COLO668 (cell line): Measurements from ENCODE around the gene MYEOV.

Experiments
- DNase-seq: peaks from one replicate; lab custom pipeline; 2025; ENCODE audit not compliant: unreplicated experiment; lab: John Stamatoyannopoulos, UW

The MYEOV gene

DNA sequence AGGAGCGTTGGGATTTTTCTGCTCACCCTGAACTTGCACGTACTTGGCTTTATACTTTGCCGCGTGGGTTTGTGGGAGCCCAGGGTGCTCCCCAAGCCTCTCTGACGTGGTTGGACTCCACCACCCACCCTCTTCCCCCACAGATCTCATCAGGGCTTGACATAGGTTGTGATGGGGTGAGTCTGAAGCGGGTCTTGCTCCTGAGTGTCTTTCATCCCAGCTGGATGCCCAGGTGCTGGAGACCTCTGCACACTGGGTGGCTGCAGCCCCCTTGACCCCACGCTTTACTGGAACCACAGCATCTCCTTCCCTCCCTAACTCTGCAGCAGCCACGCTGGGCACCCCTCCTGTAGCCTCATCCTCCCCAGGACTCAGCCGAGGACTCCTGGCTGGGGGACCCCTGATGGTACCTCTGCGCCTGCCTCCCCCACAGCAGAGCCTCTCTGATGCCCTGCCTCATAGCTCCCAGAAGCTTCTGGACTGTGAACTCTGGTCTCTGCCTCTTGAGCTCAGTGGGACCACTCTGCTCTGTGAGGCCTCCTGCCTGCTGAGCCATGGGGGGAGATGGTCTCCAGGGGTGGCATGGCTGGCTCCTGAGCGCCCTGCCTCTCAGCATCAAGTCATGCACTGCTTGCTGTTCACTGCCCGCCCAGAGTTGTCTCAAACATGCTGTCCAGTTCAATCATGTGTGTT is 45.2 kb downstream of the MYEOV start:
- no peak for DNase-seq

DNA sequence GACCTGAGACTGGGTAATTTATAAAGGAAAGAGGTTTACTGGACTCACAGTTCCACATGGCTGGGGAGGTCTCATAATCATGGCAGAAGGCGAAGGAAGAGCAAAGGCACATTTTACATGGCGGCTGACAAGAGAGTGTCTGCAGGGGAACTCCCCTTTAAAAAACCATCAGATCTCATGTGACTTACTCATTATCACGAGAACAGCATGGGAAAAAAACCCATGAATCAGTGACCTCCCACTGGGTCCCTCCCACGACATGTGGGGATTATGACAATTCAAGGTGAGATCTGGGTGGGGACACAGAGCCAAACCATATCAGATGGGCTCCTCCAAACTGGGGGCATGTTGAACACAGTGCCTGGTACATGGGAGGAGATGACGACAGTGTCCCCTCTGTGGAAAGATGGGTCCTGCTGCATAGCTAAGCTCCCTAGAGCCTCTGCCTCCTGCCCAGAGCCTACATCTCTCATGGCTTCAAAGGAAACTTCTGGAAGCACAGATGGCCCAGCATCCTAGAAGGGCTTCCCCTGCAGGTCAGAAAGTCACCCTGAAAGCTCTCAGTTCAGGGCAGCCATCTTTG is 46.1 kb downstream of the MYEOV start:
- DNase-seq, result no peak

DNA sequence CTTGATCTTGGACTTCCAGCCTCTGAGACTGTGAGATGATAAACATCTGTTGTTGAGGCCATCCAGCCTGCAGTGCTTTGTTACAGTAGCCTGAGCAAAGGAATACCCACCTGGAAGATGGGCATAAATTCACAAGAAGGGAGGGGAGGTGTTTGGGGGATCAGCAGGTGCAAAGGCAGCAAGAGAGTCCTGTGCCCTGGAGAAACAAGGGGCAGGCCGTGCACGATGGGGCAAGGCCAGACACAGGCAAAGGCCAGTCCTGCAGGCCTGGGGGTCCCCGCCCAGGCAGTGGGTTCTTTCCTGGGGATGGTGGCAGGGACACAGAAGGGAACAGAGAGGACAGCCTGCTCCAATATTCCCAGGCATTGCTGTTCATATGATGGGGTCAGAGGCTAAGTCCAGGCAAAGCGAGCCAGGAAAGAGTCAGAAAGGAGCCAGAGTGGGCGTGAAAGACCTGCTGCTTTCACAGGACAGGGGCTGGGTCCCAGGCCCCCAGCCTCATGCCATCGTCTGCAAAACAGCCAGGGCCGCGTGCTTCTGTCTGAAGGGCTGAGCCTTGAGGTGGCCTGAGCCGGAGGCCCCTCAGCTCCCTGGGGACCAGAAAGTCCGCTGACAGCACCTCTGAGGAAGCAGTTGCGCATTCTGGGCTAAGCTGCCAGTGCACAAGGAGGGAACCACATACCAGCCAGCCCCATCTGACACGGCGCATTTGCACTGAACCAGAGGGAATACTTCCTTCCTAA is 48.8 kb downstream of the MYEOV start:
- no peak for DNase-seq

DNA sequence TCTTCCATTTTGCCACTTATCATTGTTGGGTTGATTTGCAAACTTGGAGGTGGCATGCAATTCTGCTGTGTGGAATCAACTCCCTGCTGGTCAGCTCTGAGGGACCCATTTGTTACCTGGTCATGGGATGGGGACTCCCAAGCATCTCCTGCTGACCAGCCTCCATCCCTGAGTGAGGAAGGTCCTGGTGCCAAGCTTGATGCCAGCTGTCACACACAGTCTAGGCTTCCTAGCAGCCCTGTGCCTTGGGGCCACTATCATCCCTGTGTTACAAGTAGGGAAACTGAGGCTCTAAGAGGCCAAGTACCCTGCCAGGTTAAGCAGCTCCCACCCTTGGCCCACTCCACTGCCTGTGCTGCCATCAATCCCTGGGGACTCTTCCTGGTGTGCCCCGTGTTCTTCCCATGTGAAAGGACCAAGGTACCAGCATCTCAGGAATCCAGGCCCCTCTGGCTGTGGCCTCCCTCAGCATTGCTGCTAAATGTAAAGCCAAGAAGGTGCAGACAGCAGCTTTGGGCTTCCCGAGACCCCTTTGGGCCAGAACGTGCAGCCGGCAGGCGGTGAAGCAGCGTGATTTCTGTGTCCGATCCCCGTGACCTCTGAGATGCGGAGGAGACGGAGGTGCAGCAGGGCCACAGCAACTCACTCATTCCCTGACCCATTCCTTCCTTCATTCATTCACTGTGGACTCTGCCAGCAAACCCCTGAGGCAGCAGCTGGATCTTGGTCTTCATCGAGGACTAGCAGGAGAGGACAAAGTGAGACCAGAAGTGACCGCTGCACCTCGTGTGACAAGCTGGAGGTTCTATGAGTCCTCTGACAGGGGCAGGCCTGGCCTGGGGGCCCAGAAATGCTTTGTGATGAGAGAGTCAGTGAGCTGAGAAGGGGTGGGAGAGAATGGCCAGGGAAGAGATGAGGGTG is 49.7 kb downstream of the MYEOV start:
- no peak for DNase-seq

DNA sequence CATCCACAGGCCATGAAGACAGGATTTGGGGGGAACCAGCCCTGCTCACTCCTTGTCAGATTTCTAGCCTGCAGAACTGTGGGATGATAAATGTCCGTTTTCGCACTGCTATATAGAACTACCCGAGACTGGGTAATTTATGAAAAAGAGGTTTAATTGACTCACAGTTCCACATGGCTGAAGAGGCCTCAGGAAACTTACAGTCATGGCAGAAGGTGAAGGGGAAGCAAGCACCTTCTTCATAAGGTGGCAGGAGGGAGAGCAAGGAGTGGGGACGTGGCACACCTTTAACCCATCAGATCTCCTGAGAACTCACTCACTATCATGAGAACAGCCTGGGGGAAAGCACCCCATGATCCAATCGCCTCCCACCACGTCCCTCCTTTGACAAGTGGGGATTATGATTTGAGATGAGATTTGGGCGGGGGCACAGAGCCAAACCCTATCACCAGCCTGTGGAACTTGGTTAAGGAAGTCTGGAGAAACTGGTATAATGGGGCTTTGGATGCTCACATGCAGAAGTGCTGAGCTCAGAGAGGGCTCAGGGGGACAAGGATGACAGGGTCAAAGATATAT is 50.7 kb downstream of the MYEOV start:
- DNase-seq, result no peak
